ENCODE data around the gene ABL1. TPM values are rescaled to one million over a fixed set of nuclear protein-coding genes. Genes with fewer than 3 reads are reported as not detected.
"Not testable (repeated sequence)": the region's sequence is repeated elsewhere in the genome, so short reads cannot be mapped to it uniquely, and the experiment has no call there.

Gene ABL1
- 10 to 100 TPM; 30.8 to 31.4 TPM for total RNA-seq

- Mint-ChIP-seq H3K4me3 (peak within 1 kb of the TSS; percentile 91), H3K27me3 (peaks cover 19% of the 10 kb centered on the region), H3K36me3 (ENCODE audit: low read depth) (no peaks in the 10 kb centered on the region), H3K27ac (peak within 1 kb of the TSS; percentile 82), H3K9me3 (no peaks in the 10 kb centered on the region), H3K4me1 (peaks cover 20% of the 10 kb centered on the region)
- ChIA-PET POLR2A (no interaction called here), CTCF (no interaction called here)
- DNase-seq: peak; percentile 72
These were observed at the start of gene ABL1 for GRCh38 chr9:130834371-130835336. Gene ABL1 (plus strand): TSS chr9:130835254. CDS start chr9:130835447, 193 bp downstream.

- Mint-ChIP-seq H3K27me3 (no peaks in the 10 kb centered on the region), H3K27ac (no peak overlapping the region), H3K36me3 (ENCODE audit: low read depth) (peaks cover 3% of the 10 kb centered on the region), H3K4me1 (no peaks in the 10 kb centered on the region), H3K4me3 (no peak overlapping the region), H3K9me3 (peaks cover 17% of the 10 kb centered on the region)
- no peak for DNase-seq
- ChIA-PET CTCF (no interaction called here), POLR2A (no interaction called here)
These were observed 49.0 kb upstream of the ABL1 start for GRCh38 chr9:130785940-130786508.

GRCh38 chr9:130786526-130786925 lies 48.5 kb upstream of the ABL1 start:
- Mint-ChIP-seq H3K4me3 (no peak overlapping the region), H3K27ac (no peak overlapping the region), H3K36me3 (ENCODE audit: low read depth) (peaks cover 3% of the 10 kb centered on the region), H3K27me3 (no peaks in the 10 kb centered on the region), H3K9me3 (peaks cover 17% of the 10 kb centered on the region), H3K4me1 (no peaks in the 10 kb centered on the region)
- DNase-seq: no peak
- ChIA-PET POLR2A (no interaction called here), CTCF (no interaction called here)

- Mint-ChIP-seq H3K4me1 (no peaks in the 10 kb centered on the region), H3K36me3 (ENCODE audit: low read depth) (peaks cover 3% of the 10 kb centered on the region), H3K27me3 (no peaks in the 10 kb centered on the region), H3K9me3 (peaks cover 17% of the 10 kb centered on the region), H3K4me3 (no peak overlapping the region), H3K27ac (no peak overlapping the region)
- no peak for DNase-seq
- CTCF ChIA-PET: no interaction called here
- POLR2A ChIA-PET: no interaction called here
These were observed 45.0 kb upstream of the ABL1 start for GRCh38 chr9:130789747-130790672.

- no peak overlapping the region for H3K4me3 Mint-ChIP-seq
- POLR2A ChIA-PET: no interaction called here
- CTCF ChIA-PET: no interaction called here
- H3K9me3 Mint-ChIP-seq: peaks cover 17% of the 10 kb centered on the region
- peaks cover 3% of the 10 kb centered on the region for H3K36me3 Mint-ChIP-seq (ENCODE audit: low read depth)
- no peaks in the 10 kb centered on the region for H3K4me1 Mint-ChIP-seq
- H3K27me3 Mint-ChIP-seq: no peaks in the 10 kb centered on the region
- no peak overlapping the region for H3K27ac Mint-ChIP-seq
- DNase-seq: no peak
These were observed 43.7 kb upstream of the ABL1 start for GRCh38 chr9:130791303-130791894.

- POLR2A ChIA-PET: no interaction called here
- CTCF ChIA-PET: no interaction called here
- Mint-ChIP-seq H3K27me3 (no peaks in the 10 kb centered on the region), H3K27ac (no peak overlapping the region), H3K4me3 (no peak overlapping the region), H3K36me3 (ENCODE audit: low read depth) (peaks cover 3% of the 10 kb centered on the region), H3K9me3 (peaks cover 15% of the 10 kb centered on the region), H3K4me1 (no peaks in the 10 kb centered on the region)
- no peak for DNase-seq
These were observed 41.5 kb upstream of the ABL1 start for GRCh38 chr9:130793589-130793988.

- H3K4me3 Mint-ChIP-seq; H3K27ac Mint-ChIP-seq; DNase-seq; H3K27me3 Mint-ChIP-seq; POLR2A ChIA-PET; H3K36me3 Mint-ChIP-seq (ENCODE audit: low read depth); CTCF ChIA-PET; H3K4me1 Mint-ChIP-seq: not testable (repeated sequence)
- H3K9me3 Mint-ChIP-seq: peaks cover 11% of the 10 kb centered on the region
These were observed 41.0 kb upstream of the ABL1 start for GRCh38 chr9:130794021-130794420.

GRCh38 chr9:130794423-130794822 lies 40.6 kb upstream of the ABL1 start:
- H3K9me3 Mint-ChIP-seq; POLR2A ChIA-PET; H3K4me3 Mint-ChIP-seq; H3K27ac Mint-ChIP-seq; CTCF ChIA-PET; H3K4me1 Mint-ChIP-seq; H3K27me3 Mint-ChIP-seq; DNase-seq; H3K36me3 Mint-ChIP-seq (ENCODE audit: low read depth): not testable (repeated sequence)

GRCh38 chr9:130794923-130795495 lies 40.0 kb upstream of the ABL1 start:
- CTCF ChIA-PET: no interaction called here
- peaks cover 2% of the 10 kb centered on the region for H3K9me3 Mint-ChIP-seq
- no peaks in the 10 kb centered on the region for H3K27me3 Mint-ChIP-seq
- no peak for DNase-seq
- H3K27ac Mint-ChIP-seq: no peak overlapping the region
- H3K4me3 Mint-ChIP-seq: no peak overlapping the region
- no peaks in the 10 kb centered on the region for H3K4me1 Mint-ChIP-seq
- H3K36me3 Mint-ChIP-seq (ENCODE audit: low read depth): no peaks in the 10 kb centered on the region
- POLR2A ChIA-PET: no interaction called here

- CTCF ChIA-PET; H3K9me3 Mint-ChIP-seq; DNase-seq; H3K4me1 Mint-ChIP-seq; H3K27ac Mint-ChIP-seq; H3K27me3 Mint-ChIP-seq; H3K36me3 Mint-ChIP-seq (ENCODE audit: low read depth); POLR2A ChIA-PET; H3K4me3 Mint-ChIP-seq: not testable (repeated sequence)
These were observed 31.9 kb upstream of the ABL1 start for GRCh38 chr9:130803116-130803515.

- CTCF ChIA-PET: interaction anchor here (0.9 kb wide), 1 partner anchor 9 kb away, joined by 3 read pairs; no protein-coding TSS in a partner anchor
- DNase-seq: no peak
- POLR2A ChIA-PET: interaction anchor here (0.9 kb wide), 1 partner anchor 91 kb away, joined by 3 read pairs; no protein-coding TSS in a partner anchor
- Mint-ChIP-seq H3K36me3 (ENCODE audit: low read depth) (no peaks in the 10 kb centered on the region), H3K4me3 (no peak overlapping the region), H3K4me1 (peaks cover 6% of the 10 kb centered on the region), H3K27ac (no peak overlapping the region), H3K9me3 (peaks cover 2% of the 10 kb centered on the region), H3K27me3 (no peaks in the 10 kb centered on the region)
These were observed 29.3 kb upstream of the ABL1 start for GRCh38 chr9:130805510-130806326.

- no peaks in the 10 kb centered on the region for H3K36me3 Mint-ChIP-seq (ENCODE audit: low read depth)
- H3K4me1 Mint-ChIP-seq: peaks cover 6% of the 10 kb centered on the region
- no peak overlapping the region for H3K27ac Mint-ChIP-seq
- POLR2A ChIA-PET: no interaction called here
- CTCF ChIA-PET: interaction anchor here (0.9 to 1.6 kb wide), 2 partner anchors 10 to 105 kb away, joined by 3 read pairs; no protein-coding TSS in a partner anchor
- DNase-seq: no peak
- H3K4me3 Mint-ChIP-seq: no peak overlapping the region
- peaks cover 2% of the 10 kb centered on the region for H3K9me3 Mint-ChIP-seq
- H3K27me3 Mint-ChIP-seq: no peaks in the 10 kb centered on the region
These were observed 28.7 kb upstream of the ABL1 start for GRCh38 chr9:130806327-130806716.

Measured in activated CD4-positive, alpha-beta memory T cell treated with anti-CD3 and anti-CD28 coated beads, Interleukin-2, amount 10 ng/mL, durations not matched to agents 7 days and 5 days (primary cell).